HepG2 (cell line): ENCODE data around the gene PPP4R4. TPM values are rescaled to one million over a fixed set of nuclear protein-coding genes. Genes with fewer than 3 reads are reported as not detected.

Source experiments
- DR1 ChIP-seq: sonication (generic); formaldehyde crosslinking; IDR thresholded peaks from 2 replicates; pipeline ENCODE4 v1.8.0; 2021; ENCODE audit warnings: mild to moderate bottlenecking, missing genetic modification reagents, inconsistent platforms
- DRAP1 ChIP-seq: IDR thresholded peaks from 2 replicates; pipeline ENCODE4 v1.6.1; 2016; ENCODE audit warnings: missing genetic modification reagents, missing compliant biosample characterization
- HES4 ChIP-seq: sonication (generic); formaldehyde crosslinking; IDR thresholded peaks from 2 replicates; pipeline ENCODE4 v1.9.0; 2021; ENCODE audit warnings: mild to moderate bottlenecking, missing genetic modification reagents, borderline replicate concordance
- KDM3A ChIP-seq: IDR thresholded peaks from 2 replicates; pipeline ENCODE4 v1.6.1; 2018; ENCODE audit warnings: low read depth, missing compliant biosample characterization
- MBNL3 ChIP-seq: fragments of 250-450 bp; sonication (Bioruptor Pico); conservative IDR thresholded peaks from 2 replicates; pipeline ENCODE4 v1.8.0; 2022; ENCODE audit warnings: mild to moderate bottlenecking, inconsistent platforms
- TAF1 ChIP-seq: sonication (generic); formaldehyde crosslinking; IDR thresholded peaks from 2 replicates; pipeline ENCODE4 v1.4.0; 2020; ENCODE audit warnings: missing genetic modification reagents
- TAF15 ChIP-seq: fragments of 200-400 bp; formaldehyde crosslinking; IDR thresholded peaks from one replicate; pipeline ENCODE4 v1.6.1; 2018; ENCODE audit warnings: mild to moderate bottlenecking, low read depth, low read length; ENCODE audit not compliant: poor library complexity, severe bottlenecking
- ZIK1 ChIP-seq: sonication (generic); formaldehyde crosslinking; IDR thresholded peaks from 2 replicates; pipeline ENCODE4 v1.5.0; 2020; ENCODE audit warnings: mild to moderate bottlenecking, low read depth, missing genetic modification reagents, borderline replicate concordance
- ZNF574 ChIP-seq: sonication (generic); formaldehyde crosslinking; IDR thresholded peaks from 2 replicates; pipeline ENCODE4 v1.4.0; 2020; ENCODE audit warnings: missing genetic modification reagents
- polyA plus RNA-seq, 8 experiments: library from polyadenylated mRNA; depleted of rRNA in 3 of 8; stranded (reverse) in 7 of 8; unstranded in 1 of 8; fragments of >200 nt; fragmentation: Illumina TruSeq in 4 of 8; extraction: Trizol in 4 of 8; gene quantifications; 2 replicates each; pipeline versions ENCODE4 v1.2.1 to v1.2.3, GENCODE V29; 2011 to 2016; ENCODE audit warnings: low read depth in 4 of 8, missing spikeins in 1 of 8, mixed read lengths in 1 of 8; ENCODE audit not compliant: insufficient read depth in 1 of 8
- total RNA-seq, 5 experiments: library from RNA; depleted of rRNA; stranded (reverse); fragments of >200 nt; fragmentation: Illumina TruSeq; extraction: Trizol; gene quantifications; 2 replicates each; pipeline ENCODE4 v1.2.3, GENCODE V29; 2016; ENCODE audit warnings: low read depth in 1 of 5
- TF ChIP-seq, protein P1 (sequence below): sonication (generic); formaldehyde crosslinking; IDR thresholded peaks from 2 replicates; pipeline ENCODE4 v1.4.0; 2020; ENCODE audit warnings: missing genetic modification reagents
- TF ChIP-seq, protein P2 (sequence below): sonication (generic); formaldehyde crosslinking; IDR thresholded peaks from 2 replicates; pipeline ENCODE4 v1.4.0; 2020; ENCODE audit warnings: missing genetic modification reagents
- TF ChIP-seq, protein P3 (sequence below): sonication (generic); formaldehyde crosslinking; IDR thresholded peaks from 2 replicates; pipeline ENCODE4 v1.4.0; 2020; ENCODE audit warnings: missing genetic modification reagents, borderline replicate concordance

PPP4R4 gene
- total and polyA plus RNA-seq, 2 of the 13 experiments (the other 11 are each of a cell fraction or from before 2014, with no cell fraction given), result 9.5 to 19.8 TPM

- TF ChIP-seq, protein P1, sequence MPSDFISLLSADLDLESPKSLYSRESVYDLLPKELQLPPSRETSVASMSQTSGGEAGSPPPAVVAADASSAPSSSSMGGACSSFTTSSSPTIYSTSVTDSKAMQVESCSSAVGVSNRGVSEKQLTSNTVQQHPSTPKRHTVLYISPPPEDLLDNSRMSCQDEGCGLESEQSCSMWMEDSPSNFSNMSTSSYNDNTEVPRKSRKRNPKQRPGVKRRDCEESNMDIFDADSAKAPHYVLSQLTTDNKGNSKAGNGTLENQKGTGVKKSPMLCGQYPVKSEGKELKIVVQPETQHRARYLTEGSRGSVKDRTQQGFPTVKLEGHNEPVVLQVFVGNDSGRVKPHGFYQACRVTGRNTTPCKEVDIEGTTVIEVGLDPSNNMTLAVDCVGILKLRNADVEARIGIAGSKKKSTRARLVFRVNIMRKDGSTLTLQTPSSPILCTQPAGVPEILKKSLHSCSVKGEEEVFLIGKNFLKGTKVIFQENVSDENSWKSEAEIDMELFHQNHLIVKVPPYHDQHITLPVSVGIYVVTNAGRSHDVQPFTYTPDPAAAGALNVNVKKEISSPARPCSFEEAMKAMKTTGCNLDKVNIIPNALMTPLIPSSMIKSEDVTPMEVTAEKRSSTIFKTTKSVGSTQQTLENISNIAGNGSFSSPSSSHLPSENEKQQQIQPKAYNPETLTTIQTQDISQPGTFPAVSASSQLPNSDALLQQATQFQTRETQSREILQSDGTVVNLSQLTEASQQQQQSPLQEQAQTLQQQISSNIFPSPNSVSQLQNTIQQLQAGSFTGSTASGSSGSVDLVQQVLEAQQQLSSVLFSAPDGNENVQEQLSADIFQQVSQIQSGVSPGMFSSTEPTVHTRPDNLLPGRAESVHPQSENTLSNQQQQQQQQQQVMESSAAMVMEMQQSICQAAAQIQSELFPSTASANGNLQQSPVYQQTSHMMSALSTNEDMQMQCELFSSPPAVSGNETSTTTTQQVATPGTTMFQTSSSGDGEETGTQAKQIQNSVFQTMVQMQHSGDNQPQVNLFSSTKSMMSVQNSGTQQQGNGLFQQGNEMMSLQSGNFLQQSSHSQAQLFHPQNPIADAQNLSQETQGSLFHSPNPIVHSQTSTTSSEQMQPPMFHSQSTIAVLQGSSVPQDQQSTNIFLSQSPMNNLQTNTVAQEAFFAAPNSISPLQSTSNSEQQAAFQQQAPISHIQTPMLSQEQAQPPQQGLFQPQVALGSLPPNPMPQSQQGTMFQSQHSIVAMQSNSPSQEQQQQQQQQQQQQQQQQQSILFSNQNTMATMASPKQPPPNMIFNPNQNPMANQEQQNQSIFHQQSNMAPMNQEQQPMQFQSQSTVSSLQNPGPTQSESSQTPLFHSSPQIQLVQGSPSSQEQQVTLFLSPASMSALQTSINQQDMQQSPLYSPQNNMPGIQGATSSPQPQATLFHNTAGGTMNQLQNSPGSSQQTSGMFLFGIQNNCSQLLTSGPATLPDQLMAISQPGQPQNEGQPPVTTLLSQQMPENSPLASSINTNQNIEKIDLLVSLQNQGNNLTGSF (CRISPR knock-in tag), result no peak
- no peak for TF ChIP-seq DR1 (CRISPR knock-in tag)
- TF ChIP-seq, protein P2, sequence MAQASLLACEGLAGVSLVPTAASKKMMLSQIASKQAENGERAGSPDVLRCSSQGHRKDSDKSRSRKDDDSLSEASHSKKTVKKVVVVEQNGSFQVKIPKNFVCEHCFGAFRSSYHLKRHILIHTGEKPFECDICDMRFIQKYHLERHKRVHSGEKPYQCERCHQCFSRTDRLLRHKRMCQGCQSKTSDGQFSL (CRISPR knock-in tag), result no peak
- TF ChIP-seq KDM3A (CRISPR knock-in tag), result no peak
- peak; percentile 89 for TF ChIP-seq DRAP1 (CRISPR knock-in tag)
- no peak for TF ChIP-seq MBNL3 (CRISPR knock-in tag)
- peak; percentile 48; the same call in 1 of the 2 replicates for TF ChIP-seq ZNF574 (CRISPR knock-in tag)
- TF ChIP-seq TAF15, result no peak
- no peak for TF ChIP-seq ZIK1
- no peak; the same call in 1 of the 2 replicates for TF ChIP-seq TAF1 (CRISPR knock-in tag)
- TF ChIP-seq HES4 (CRISPR knock-in tag), result no peak
- TF ChIP-seq, protein P3, sequence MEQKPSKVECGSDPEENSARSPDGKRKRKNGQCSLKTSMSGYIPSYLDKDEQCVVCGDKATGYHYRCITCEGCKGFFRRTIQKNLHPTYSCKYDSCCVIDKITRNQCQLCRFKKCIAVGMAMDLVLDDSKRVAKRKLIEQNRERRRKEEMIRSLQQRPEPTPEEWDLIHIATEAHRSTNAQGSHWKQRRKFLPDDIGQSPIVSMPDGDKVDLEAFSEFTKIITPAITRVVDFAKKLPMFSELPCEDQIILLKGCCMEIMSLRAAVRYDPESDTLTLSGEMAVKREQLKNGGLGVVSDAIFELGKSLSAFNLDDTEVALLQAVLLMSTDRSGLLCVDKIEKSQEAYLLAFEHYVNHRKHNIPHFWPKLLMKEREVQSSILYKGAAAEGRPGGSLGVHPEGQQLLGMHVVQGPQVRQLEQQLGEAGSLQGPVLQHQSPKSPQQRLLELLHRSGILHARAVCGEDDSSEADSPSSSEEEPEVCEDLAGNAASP (CRISPR knock-in tag), result no peak
Observed at GRCh38 chr14:94320243-94320642, 146.1 kb downstream of the PPP4R4 start (continued).
